ENCODE measurements around the gene TAF1A. TPM values are rescaled to one million over a fixed set of nuclear protein-coding genes. Genes with fewer than 3 reads are reported as not detected.

Gene TAF1A
- total and polyA plus RNA-seq, 10 donors, result 4.0 to 14.9 (median 10.8) TPM

- DNase-seq, result peak; percentile 81
- 22 to 35% (median 31%) methylated on average over 20 of the region's 20 CpGs for WGBS, 5 donors
- peaks cover 10 to 33% (median 17%) of the 10 kb centered on the region in 6 donors for H3K4me1 ChIP-seq
- H3K27ac ChIP-seq, result peak overlapping the region in 5 of 8 donors; percentile 51 to 90 (median 88)
- H3K4me3 ChIP-seq, result peak overlapping the region; percentile 93 to 99 (median 96)
- H3K36me3 ChIP-seq, result peaks cover 0 to 29% (median 19%) of the 10 kb centered on the region in 6 donors
- peaks cover 0 to 2% (median 0%) of the 10 kb centered on the region in 7 donors for H3K27me3 ChIP-seq (replicated peaks in 1 of 7)
- no peak for TF ChIP-seq POLR2A (IDR thresholded peaks at IDR 0.05)
- TF ChIP-seq, protein P1, sequence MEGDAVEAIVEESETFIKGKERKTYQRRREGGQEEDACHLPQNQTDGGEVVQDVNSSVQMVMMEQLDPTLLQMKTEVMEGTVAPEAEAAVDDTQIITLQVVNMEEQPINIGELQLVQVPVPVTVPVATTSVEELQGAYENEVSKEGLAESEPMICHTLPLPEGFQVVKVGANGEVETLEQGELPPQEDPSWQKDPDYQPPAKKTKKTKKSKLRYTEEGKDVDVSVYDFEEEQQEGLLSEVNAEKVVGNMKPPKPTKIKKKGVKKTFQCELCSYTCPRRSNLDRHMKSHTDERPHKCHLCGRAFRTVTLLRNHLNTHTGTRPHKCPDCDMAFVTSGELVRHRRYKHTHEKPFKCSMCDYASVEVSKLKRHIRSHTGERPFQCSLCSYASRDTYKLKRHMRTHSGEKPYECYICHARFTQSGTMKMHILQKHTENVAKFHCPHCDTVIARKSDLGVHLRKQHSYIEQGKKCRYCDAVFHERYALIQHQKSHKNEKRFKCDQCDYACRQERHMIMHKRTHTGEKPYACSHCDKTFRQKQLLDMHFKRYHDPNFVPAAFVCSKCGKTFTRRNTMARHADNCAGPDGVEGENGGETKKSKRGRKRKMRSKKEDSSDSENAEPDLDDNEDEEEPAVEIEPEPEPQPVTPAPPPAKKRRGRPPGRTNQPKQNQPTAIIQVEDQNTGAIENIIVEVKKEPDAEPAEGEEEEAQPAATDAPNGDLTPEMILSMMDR (IDR thresholded peaks at IDR 0.05 in 8 of 11, conservative IDR thresholded peaks at IDR 0.05 in 3 of 11), result no peak
- no peak for TF ChIP-seq POLR2AphosphoS5 (IDR thresholded peaks at IDR 0.05)
- intact Hi-C loops (cut with DNase I; ENCODE audit: low total_unique reads), result no loop called here
- no peaks in the 10 kb centered on the region for H3K9me3 ChIP-seq
Measured at GRCh38 chr1:222618880-222619596, 29.3 kb upstream of the TAF1A start.

DNA sequence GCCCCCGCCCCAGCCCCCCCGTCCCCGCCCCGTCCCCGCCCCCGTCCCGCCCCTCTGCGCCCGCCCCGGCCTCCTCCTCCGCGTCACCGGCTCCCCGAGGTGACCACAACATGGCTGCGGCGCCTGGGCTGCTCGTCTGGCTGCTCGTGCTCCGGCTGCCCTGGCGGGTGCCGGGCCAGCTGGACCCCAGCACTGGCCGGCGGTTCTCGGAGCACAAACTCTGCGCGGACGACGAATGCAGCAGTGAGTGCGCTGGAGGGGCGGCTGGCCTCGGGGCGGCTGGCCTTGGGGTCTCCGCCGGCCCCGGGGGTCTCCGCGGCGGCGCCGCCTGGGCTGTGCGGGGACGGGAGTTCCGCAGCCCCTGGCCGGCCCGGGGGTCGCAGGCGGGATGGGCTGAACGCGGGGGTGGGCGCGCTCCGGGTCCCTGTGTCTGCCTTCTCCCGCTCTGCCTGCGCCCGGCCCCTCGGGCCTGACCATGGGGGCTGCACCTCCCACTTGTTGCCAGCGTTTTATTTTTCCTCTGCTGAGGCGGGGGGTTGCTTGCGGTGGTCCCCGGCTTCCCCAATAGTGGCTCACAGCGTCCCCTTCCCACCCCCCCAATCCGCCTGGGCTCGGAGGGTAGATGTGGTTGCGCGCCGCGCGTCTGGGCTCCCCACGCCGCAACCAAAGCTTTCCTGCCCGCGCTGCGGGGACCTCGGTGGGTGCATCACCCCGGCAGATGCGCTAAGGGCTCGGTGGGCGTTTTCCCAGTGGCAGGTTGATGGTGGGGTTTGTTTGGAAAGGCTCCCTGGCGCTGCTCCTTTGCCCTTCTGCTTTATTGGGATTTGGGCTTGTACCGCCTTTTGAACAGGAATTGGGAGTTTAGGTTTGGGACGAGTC is 28.5 kb upstream of the TAF1A start, which contains the start of gene MIA3:
Gene MIA3, plus strand, starts transcription at position 97 of the 879 bp plus-strand sequence. Its CDS starts 14 bp downstream, at position 111.
- peak within 1 kb of the TSS; percentile 93 to 99 (median 96) for H3K4me3 ChIP-seq
- H3K27ac ChIP-seq, result peak within 1 kb of the TSS; percentile 51 to 91 (median 87)
- peaks cover 0 to 21% (median 15%) of the 10 kb centered on the region in 6 donors for H3K36me3 ChIP-seq
- TF ChIP-seq POLR2AphosphoS5 (IDR thresholded peaks at IDR 0.05), result peak in 2 of 3 donors; percentile 71 to 76
- TF ChIP-seq, protein P1 (IDR thresholded peaks at IDR 0.05 in 8 of 11, conservative IDR thresholded peaks at IDR 0.05 in 3 of 11), result no peak
- DNase-seq, result peak; percentile 97
- peaks cover 0 to 6% (median 0%) of the 10 kb centered on the region in 7 donors for H3K27me3 ChIP-seq (replicated peaks in 1 of 7)
- H3K9me3 ChIP-seq, result no peaks in the 10 kb centered on the region
- intact Hi-C loops (cut with DNase I; ENCODE audit: low total_unique reads), result no loop called here
- peaks cover 10 to 33% (median 17%) of the 10 kb centered on the region in 6 donors for H3K4me1 ChIP-seq
- 0 to 2% (median 1%) methylated on average over 17 to 80 of the region's 81 CpGs for WGBS, 5 donors

DNA sequence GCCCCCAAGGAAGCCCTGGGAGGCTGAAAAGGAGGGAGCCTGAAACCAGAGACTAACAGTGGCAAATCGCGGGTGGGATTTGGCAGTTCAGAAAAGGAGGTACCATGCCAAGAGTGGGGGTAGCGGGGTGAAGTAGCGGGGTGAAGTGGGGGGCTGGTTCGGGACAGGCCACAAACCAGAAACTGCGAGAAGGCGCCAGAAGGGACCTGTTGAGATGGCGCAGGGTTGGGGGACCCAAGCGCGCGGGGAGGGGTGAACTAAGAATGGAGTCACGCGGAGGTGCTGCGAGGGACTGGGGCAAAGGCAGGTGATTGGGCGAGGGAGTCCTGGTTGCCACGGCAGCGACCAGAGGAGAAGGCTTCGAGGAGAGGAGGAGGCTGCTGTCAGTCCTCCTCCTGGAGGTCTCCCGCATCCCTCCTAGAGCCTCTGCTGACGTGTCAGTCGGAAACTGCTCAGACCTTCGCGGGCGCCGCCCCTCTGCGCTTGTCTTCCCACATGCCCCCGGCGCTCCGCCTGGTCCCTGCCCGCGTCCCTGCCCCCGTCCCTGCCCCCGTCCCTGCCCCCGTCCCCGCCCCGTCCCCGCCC is 27.7 kb upstream of the TAF1A start:
- Histone ChIP-seq H3K4me1 (peaks cover 10 to 33% (median 17%) of the 10 kb centered on the region in 6 donors), H3K36me3 (peaks cover 0 to 13% (median 8%) of the 10 kb centered on the region in 6 donors), H3K27me3 (replicated peaks in 1 of 7) (peaks cover 0 to 6% (median 0%) of the 10 kb centered on the region in 7 donors), H3K9me3 (no peaks in the 10 kb centered on the region), H3K4me3 (peak overlapping the region; percentile 47 to 99 (median 80)), H3K27ac (peak overlapping the region; percentile 36 to 90 (median 78))
- DNase-seq, result peak; percentile 98
- TF ChIP-seq POLR2AphosphoS5 (IDR thresholded peaks at IDR 0.05) (peak; percentile 78 to 81 (median 81)), POLR2A (IDR thresholded peaks at IDR 0.05) (no peak)
- TF ChIP-seq, protein P1 (IDR thresholded peaks at IDR 0.05 in 8 of 11, conservative IDR thresholded peaks at IDR 0.05 in 3 of 11), result no peak
- intact Hi-C loops (cut with DNase I; ENCODE audit: low total_unique reads), result no loop called here
- 1 to 3% (median 3%) methylated on average over 26 to 36 of the region's 37 CpGs for WGBS, 5 donors
